IMR-90 (cell line): ENCODE measurements around the gene ZIC3. TPM values are rescaled to one million over a fixed set of nuclear protein-coding genes. Genes with fewer than 3 reads are reported as not detected.

Source experiments
- ATAC-seq: fragments of 200-7000 bp; cut with Tn5 transposase; 2 replicates; pipeline ENCODE4 v1.9.1; 2020; ENCODE audit warnings: low read depth, mild to moderate bottlenecking, moderate library complexity
- BruUV-seq: library from RNA; stranded (reverse); fragments of 400-500 nt; replicated peaks from 2 replicates; lab custom pipeline; 2021; lab: Mats Ljungman, UMichigan
- CTCF ChIA-PET: fragments of 300-600 bp; formaldehyde crosslinking; extraction: SDS; loops from one replicate; lab custom pipeline; 2021; ENCODE audit warnings: antibody characterized with exemption; lab: Yijun Ruan, JAX
- POLR2A ChIA-PET: fragments of 300-600 bp; sonication (Branson Sonifier 250); formaldehyde crosslinking; loops from one replicate; lab custom pipeline; 2022; ENCODE audit warnings: antibody characterized with exemption; ENCODE audit not compliant: unreplicated experiment; lab: Charles Lee
- DNase-seq: peaks from one replicate; pipeline ENCODE4 v3.0.0; 2013
- H2AFZ ChIP-seq: replicated peaks from 2 replicates; pipeline ENCODE3; 2013; ENCODE audit warnings: low read length, mild to moderate bottlenecking; ENCODE audit not compliant: poor library complexity
- H2AK5ac ChIP-seq: 2 replicates; pipeline ENCODE4 v1.6.1; 2013; ENCODE audit warnings: low read depth, low read length, inconsistent platforms
- H2AK9ac ChIP-seq: replicated peaks from 2 replicates; pipeline ENCODE3; 2013; ENCODE audit warnings: mild to moderate bottlenecking, low read depth, low read length, moderate library complexity; ENCODE audit not compliant: poor library complexity
- H2BK120ac ChIP-seq: 2 replicates; pipeline ENCODE4 v1.6.1; 2013; ENCODE audit warnings: low read depth, low read length, inconsistent platforms
- H2BK15ac ChIP-seq: 3 replicates; pipeline ENCODE4 v1.6.1; 2013; ENCODE audit warnings: low read depth, low read length, inconsistent platforms
- H2BK20ac ChIP-seq: 2 replicates; pipeline ENCODE4 v1.6.1; 2013; ENCODE audit warnings: low read depth, mild to moderate bottlenecking, inconsistent platforms, low read length, moderate library complexity
- H2BK5ac ChIP-seq: 2 replicates; pipeline ENCODE4 v1.6.1; 2013; ENCODE audit warnings: mild to moderate bottlenecking, low read depth, low read length, inconsistent platforms; ENCODE audit not compliant: poor library complexity, severe bottlenecking
- H3K14ac ChIP-seq: replicated peaks from 2 replicates; pipeline ENCODE4 v1.6.1; 2013; ENCODE audit warnings: low read depth, low read length, inconsistent platforms
- H3K18ac ChIP-seq: 2 replicates; pipeline ENCODE4 v1.6.1; 2013; ENCODE audit warnings: low read depth, low read length, control low read depth
- H3K23ac ChIP-seq: 2 replicates; pipeline ENCODE4 v1.6.1; 2013; ENCODE audit warnings: low read depth, low read length, inconsistent platforms
- H3K27ac ChIP-seq: 2 replicates; pipeline ENCODE4 v1.5.1; 2013; ENCODE audit warnings: mild to moderate bottlenecking, control low read depth, low read length; ENCODE audit not compliant: insufficient read depth
- H3K27me3 ChIP-seq: 2 replicates; pipeline ENCODE4 v1.6.1; 2013; ENCODE audit warnings: low read length; ENCODE audit not compliant: control insufficient read depth, insufficient read depth
- H3K36me3 ChIP-seq: 2 replicates; pipeline ENCODE4 v1.6.1; 2013; ENCODE audit warnings: low read length, mixed read lengths; ENCODE audit not compliant: control insufficient read depth, insufficient read depth
- H3K4ac ChIP-seq: 2 replicates; pipeline ENCODE4 v1.6.1; 2013; ENCODE audit warnings: low read depth, low read length, inconsistent platforms
- H3K4me1 ChIP-seq: 2 replicates; pipeline ENCODE4 v1.6.1; 2013; ENCODE audit warnings: low read length, mixed read lengths; ENCODE audit not compliant: control insufficient read depth, insufficient read depth
- H3K4me2 ChIP-seq: 2 replicates; pipeline ENCODE4 v1.6.1; 2013; ENCODE audit warnings: low read depth, mild to moderate bottlenecking, control low read depth, low read length, moderate library complexity
- H3K4me3 ChIP-seq: 2 replicates; pipeline ENCODE4 v1.5.1; 2013; ENCODE audit warnings: low read depth, mild to moderate bottlenecking, control low read depth, low read length, moderate library complexity; ENCODE audit not compliant: insufficient read depth
- H3K56ac ChIP-seq: 2 replicates; pipeline ENCODE4 v1.6.1; 2013; ENCODE audit warnings: low read length, inconsistent platforms; ENCODE audit not compliant: insufficient read depth; ENCODE audit errors: extremely low read depth
- H3K79me1 ChIP-seq, 2 experiments: 2 replicates each; pipeline ENCODE4 v1.6.1; 2013; ENCODE audit warnings: low read length in 2 of 2, inconsistent platforms in 1 of 2, low read depth in 1 of 2
- H3K9ac ChIP-seq: 2 replicates; pipeline ENCODE4 v1.6.1; 2013; ENCODE audit warnings: low read depth, low read length, control low read depth
- H3K9me1 ChIP-seq: 2 replicates; pipeline ENCODE4 v1.6.1; 2013; ENCODE audit warnings: low read length, inconsistent platforms; ENCODE audit not compliant: insufficient read depth
- H3K9me3 ChIP-seq: 2 replicates; pipeline ENCODE4 v1.6.1; 2013; ENCODE audit warnings: low read length; ENCODE audit not compliant: control insufficient read depth, insufficient read depth
- H4K20me1 ChIP-seq: 2 replicates; pipeline ENCODE4 v1.6.1; 2013; ENCODE audit warnings: low read length, inconsistent platforms; ENCODE audit not compliant: insufficient read depth
- H4K5ac ChIP-seq: 2 replicates; pipeline ENCODE4 v1.6.1; 2013; ENCODE audit warnings: mild to moderate bottlenecking, low read depth, low read length, control low read depth
- H4K8ac ChIP-seq, 2 experiments: 2 replicates each; pipeline ENCODE4 v1.6.1; 2013; ENCODE audit warnings: low read depth in 2 of 2, low read length in 2 of 2, control low read depth in 1 of 2, inconsistent platforms in 1 of 2
- H4K91ac ChIP-seq: 2 replicates; pipeline ENCODE4 v1.6.1; 2013; ENCODE audit warnings: low read depth, low read length, inconsistent platforms; ENCODE audit not compliant: insufficient read depth
- BHLHE40 ChIP-seq: fragments of 150-350 bp; IDR thresholded peaks from 2 replicates; pipeline ENCODE4 v1.6.1; 2016; ENCODE audit warnings: mild to moderate bottlenecking, low read depth, low read length
- CHD1 ChIP-seq: IDR thresholded peaks from 2 replicates; pipeline ENCODE4 v1.6.1; 2012; ENCODE audit warnings: low read depth, low read length, improper control_type of control experiment
- ELK1 ChIP-seq: fragments of 150-350 bp; IDR thresholded peaks from 2 replicates; pipeline ENCODE4 v1.6.1; 2016; ENCODE audit warnings: low read depth, mild to moderate bottlenecking, low read length, moderate library complexity, borderline replicate concordance
- FOS ChIP-seq: fragments of 150-350 bp; IDR thresholded peaks from 2 replicates; pipeline ENCODE4 v1.6.1; 2016; ENCODE audit warnings: low read depth, low read length
- MAFK ChIP-seq: IDR thresholded peaks from 2 replicates; pipeline ENCODE4 v1.6.1; 2012; ENCODE audit warnings: low read depth, low read length, improper control_type of control experiment
- MAZ ChIP-seq: IDR thresholded peaks from 2 replicates; pipeline ENCODE4 v1.6.1; 2012; ENCODE audit warnings: low read depth, mild to moderate bottlenecking, low read length, improper control_type of control experiment, moderate library complexity, borderline replicate concordance
- MXI1 ChIP-seq: IDR thresholded peaks from 2 replicates; pipeline ENCODE4 v1.6.1; 2012; ENCODE audit warnings: low read depth, mild to moderate bottlenecking, low read length, moderate library complexity, borderline replicate concordance
- POLR2A ChIP-seq: IDR thresholded peaks from 2 replicates; pipeline ENCODE4 v1.6.1; 2012; ENCODE audit warnings: mild to moderate bottlenecking, low read depth, low read length
- RAD21 ChIP-seq: IDR thresholded peaks from 2 replicates; pipeline ENCODE4 v1.6.1; 2012; ENCODE audit warnings: low read length, improper control_type of control experiment
- RCOR1 ChIP-seq: IDR thresholded peaks from 2 replicates; pipeline ENCODE4 v1.6.1; 2012; ENCODE audit warnings: mild to moderate bottlenecking, low read length, improper control_type of control experiment; ENCODE audit not compliant: insufficient replicate concordance
- RFX5 ChIP-seq: IDR thresholded peaks from 2 replicates; pipeline ENCODE4 v1.8.0; 2012; ENCODE audit warnings: low read depth, mild to moderate bottlenecking, low read length, moderate library complexity
- SMC3 ChIP-seq: fragments of 150-350 bp; IDR thresholded peaks from 2 replicates; pipeline ENCODE4 v1.6.1; 2016; ENCODE audit warnings: low read depth, mild to moderate bottlenecking, antibody characterized with exemption, low read length, moderate library complexity
- WGBS, 2 experiments: methylation state at CpG; one replicate each; pipeline versions ENCODE4 v1.1.5 to v1.1.7; 2013; ENCODE audit warnings: missing lambda C conversion rate in 2 of 2; ENCODE audit not compliant: insufficient read length in 1 of 2; ENCODE audit errors: extremely low coverage in 2 of 2; 5-methylcytosine and 5-hydroxymethylcytosine counted together
- dilution Hi-C: fragments of 300-500 bp; cut with HindIII; formaldehyde crosslinking; loops from one replicate; pipeline ENCODE4 v1.14.3; 2018; ENCODE audit warnings: low sequenced_read_pairs; ENCODE audit not compliant: unreplicated experiment
- in situ Hi-C: fragments of 300-500 bp; cut with MboI; formaldehyde crosslinking; loops from 3 replicates; pipeline ENCODE4 v1.14.3; 2019; ENCODE audit warnings: low sequenced_read_pairs, inconsistent platforms, mixed read lengths
- intact Hi-C: fragments of 100-400 bp; cut with micrococcal nuclease; formaldehyde crosslinking; loops from 2 replicates; pipeline ENCODE4 v1.10.0; 2022
- polyA plus RNA-seq, 3 experiments: library from polyadenylated mRNA; depleted of rRNA; stranded (reverse); fragments of >200 nt; gene quantifications; 2 replicates each; pipeline ENCODE4 v1.2.3, GENCODE V29; 2012; ENCODE audit warnings: low replicate concordance in 1 of 3
- total RNA-seq: library from RNA; depleted of rRNA; stranded (reverse); fragments of >200 nt; gene quantifications from 2 replicates; pipeline ENCODE4 v1.2.3, GENCODE V29; 2012
- TF ChIP-seq, protein P1 (sequence below): fragments of 150-350 bp; IDR thresholded peaks from 2 replicates; pipeline ENCODE4 v1.6.1; 2017; ENCODE audit warnings: mild to moderate bottlenecking, antibody characterized with exemption, low read length, low read depth
- TF ChIP-seq, protein P2 (sequence below): conservative IDR thresholded peaks from 2 replicates; pipeline ENCODE4 v1.5.1; 2012; ENCODE audit warnings: mild to moderate bottlenecking, low read depth, low read length, improper control_type of control experiment

The ZIC3 gene
- total and polyA plus RNA-seq, 2 of the 4 experiments (the other 2 are of a cell fraction) = not detected

- Histone ChIP-seq H3K4ac (no peak overlapping the region), H3K9ac (no peak overlapping the region), H4K8ac (no peak overlapping the region), H3K4me2 (no peak overlapping the region), H3K4me3 (no peak overlapping the region), H3K36me3 (no peaks in the 10 kb centered on the region), H2BK20ac (no peak overlapping the region), H2AFZ (no peak overlapping the region), H3K9me1 (no peaks in the 10 kb centered on the region), H3K79me1 (no peaks in the 10 kb centered on the region), H3K18ac (no peak overlapping the region), H2BK5ac (no peak overlapping the region), H3K56ac (no peak overlapping the region), H3K23ac (no peak overlapping the region), H2AK9ac (no peak overlapping the region), H2AK5ac (no peak overlapping the region), H3K27me3 (no peaks in the 10 kb centered on the region), H2BK120ac (no peak overlapping the region), H3K14ac (no peak overlapping the region), H4K20me1 (no peaks in the 10 kb centered on the region), H3K9me3 (0 out of 2 replicates have a peak, but pooled peaks cover 1% of the 10 kb centered on the region), H3K27ac (no peak overlapping the region), H4K5ac (no peak overlapping the region), H2BK15ac (no peak overlapping the region), H4K91ac (no peak overlapping the region), H3K4me1 (no peaks in the 10 kb centered on the region)
- ChIA-PET POLR2A (no interaction called here), CTCF (no interaction called here)
- DNase-seq (no peak), ATAC-seq (no peak)
- in situ Hi-C loops = no loop called here
- no peak for TF ChIP-seq ELK1
- TF ChIP-seq, protein P1, sequence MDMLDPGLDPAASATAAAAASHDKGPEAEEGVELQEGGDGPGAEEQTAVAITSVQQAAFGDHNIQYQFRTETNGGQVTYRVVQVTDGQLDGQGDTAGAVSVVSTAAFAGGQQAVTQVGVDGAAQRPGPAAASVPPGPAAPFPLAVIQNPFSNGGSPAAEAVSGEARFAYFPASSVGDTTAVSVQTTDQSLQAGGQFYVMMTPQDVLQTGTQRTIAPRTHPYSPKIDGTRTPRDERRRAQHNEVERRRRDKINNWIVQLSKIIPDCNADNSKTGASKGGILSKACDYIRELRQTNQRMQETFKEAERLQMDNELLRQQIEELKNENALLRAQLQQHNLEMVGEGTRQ = no peak
- TF ChIP-seq POLR2A = no peak
- no peak for TF ChIP-seq MAFK
- no peak for TF ChIP-seq RCOR1
- TF ChIP-seq CHD1 = no peak
- no peak for TF ChIP-seq SMC3
- no peak for TF ChIP-seq FOS
- TF ChIP-seq, protein P2, sequence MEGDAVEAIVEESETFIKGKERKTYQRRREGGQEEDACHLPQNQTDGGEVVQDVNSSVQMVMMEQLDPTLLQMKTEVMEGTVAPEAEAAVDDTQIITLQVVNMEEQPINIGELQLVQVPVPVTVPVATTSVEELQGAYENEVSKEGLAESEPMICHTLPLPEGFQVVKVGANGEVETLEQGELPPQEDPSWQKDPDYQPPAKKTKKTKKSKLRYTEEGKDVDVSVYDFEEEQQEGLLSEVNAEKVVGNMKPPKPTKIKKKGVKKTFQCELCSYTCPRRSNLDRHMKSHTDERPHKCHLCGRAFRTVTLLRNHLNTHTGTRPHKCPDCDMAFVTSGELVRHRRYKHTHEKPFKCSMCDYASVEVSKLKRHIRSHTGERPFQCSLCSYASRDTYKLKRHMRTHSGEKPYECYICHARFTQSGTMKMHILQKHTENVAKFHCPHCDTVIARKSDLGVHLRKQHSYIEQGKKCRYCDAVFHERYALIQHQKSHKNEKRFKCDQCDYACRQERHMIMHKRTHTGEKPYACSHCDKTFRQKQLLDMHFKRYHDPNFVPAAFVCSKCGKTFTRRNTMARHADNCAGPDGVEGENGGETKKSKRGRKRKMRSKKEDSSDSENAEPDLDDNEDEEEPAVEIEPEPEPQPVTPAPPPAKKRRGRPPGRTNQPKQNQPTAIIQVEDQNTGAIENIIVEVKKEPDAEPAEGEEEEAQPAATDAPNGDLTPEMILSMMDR = no peak
- TF ChIP-seq BHLHE40 = no peak
- no peak for TF ChIP-seq RFX5
- TF ChIP-seq MXI1 = no peak
- TF ChIP-seq RAD21 = no peak
- no peak for TF ChIP-seq MAZ
- dilution Hi-C loops = no loop called here
- intact Hi-C loops = no loop called here
- no TSS peak for BruUV-seq
- 24% methylated on average over 2 of the region's 3 CpGs; no CpG with 5 or more reads in 1 of the 2 experiments for WGBS, 2 experiments
These were observed 46.5 kb upstream of the ZIC3 start for GRCh38 chrX:137519459-137519858.
